Endodermal cell (in vitro differentiated cells): Measurements from ENCODE around the gene APOL1. TPM values are rescaled to one million over a fixed set of nuclear protein-coding genes. Genes with fewer than 3 reads are reported as not detected.

Experiments used
- DNase-seq: peaks from one replicate; pipeline ENCODE4 v3.0.0-alpha.2; 2017
- H3K27ac ChIP-seq: 2 replicates; pipeline ENCODE4 v1.5.1; 2013; ENCODE audit warnings: mild to moderate bottlenecking, low read depth, low read length, moderate library complexity
- H3K27me3 ChIP-seq: 2 replicates; pipeline ENCODE4 v1.6.1; 2013; ENCODE audit warnings: mild to moderate bottlenecking, low read length, moderate library complexity; ENCODE audit not compliant: insufficient read depth, control insufficient read depth, poor library complexity, severe bottlenecking
- H3K36me3 ChIP-seq: 2 replicates; pipeline ENCODE4 v1.7.0; 2013; ENCODE audit warnings: mild to moderate bottlenecking, low read length, moderate library complexity; ENCODE audit not compliant: control insufficient read depth, insufficient read depth
- H3K4me1 ChIP-seq: one replicate; pipeline ENCODE4 v1.7.0; 2013; ENCODE audit warnings: low read length; ENCODE audit not compliant: control insufficient read depth, insufficient read depth
- H3K4me3 ChIP-seq: 2 replicates; pipeline ENCODE4 v1.5.1; 2013; ENCODE audit warnings: mild to moderate bottlenecking, low read length, moderate library complexity
- H3K9ac ChIP-seq: 2 replicates; pipeline ENCODE4 v1.6.1; 2013; ENCODE audit warnings: mild to moderate bottlenecking, low read length, moderate library complexity; ENCODE audit not compliant: poor library complexity, severe bottlenecking; ENCODE audit errors: extremely low read depth
- H3K9me3 ChIP-seq: 2 replicates; pipeline ENCODE4 v1.6.1; 2013; ENCODE audit warnings: mild to moderate bottlenecking, low read length, moderate library complexity; ENCODE audit not compliant: control insufficient read depth
- H3K27ac Mint-ChIP-seq: 2 replicates; pipeline ENCODE4 v1.8.0; 2020; ENCODE audit warnings: mixed read lengths
- H3K27me3 Mint-ChIP-seq: 2 replicates; pipeline ENCODE4 v1.8.0; 2021; ENCODE audit warnings: mild to moderate bottlenecking, mixed read lengths; ENCODE audit not compliant: insufficient read depth
- H3K36me3 Mint-ChIP-seq: 2 replicates; pipeline ENCODE4 v1.8.0; 2020; ENCODE audit warnings: low read depth, mixed read lengths
- H3K4me1 Mint-ChIP-seq: 2 replicates; pipeline ENCODE4 v1.8.0; 2020; ENCODE audit warnings: mixed read lengths
- H3K4me3 Mint-ChIP-seq: 2 replicates; pipeline ENCODE4 v1.8.0; 2020; ENCODE audit warnings: mild to moderate bottlenecking, moderate library complexity, mixed read lengths
- H3K9me3 Mint-ChIP-seq: 2 replicates; pipeline ENCODE4 v1.8.0; 2020; ENCODE audit warnings: mild to moderate bottlenecking, mixed read lengths
- CTCF ChIP-seq: fragments of 200-600 bp; sonication (generic); conservative IDR thresholded peaks from 2 replicates; pipeline ENCODE4 v1.5.0; 2021; ENCODE audit warnings: antibody characterized with exemption, mild to moderate bottlenecking
- WGBS, 2 experiments: methylation state at CpG; one replicate each; pipeline versions ENCODE4 v1.1.5 to v1.1.7; 2013; ENCODE audit warnings: missing lambda C conversion rate in 2 of 2, mixed read lengths in 1 of 2; ENCODE audit not compliant: insufficient coverage in 1 of 2, insufficient read length in 1 of 2; 5-methylcytosine and 5-hydroxymethylcytosine counted together
- total RNA-seq, 2 donors: library from RNA; stranded (reverse); fragmentation: NEBNext Ultra II Directional in 1 of 2; extraction: Animal tissue kit (Norgen Biotek cat#: 25700) in 1 of 2; gene quantifications; 2 replicates in 1 of 2; 3 replicates in 1 of 2; pipeline ENCODE4 v1.2.1, GENCODE V29; 2021

The APOL1 gene
- total RNA-seq, 2 donors from 2014 or later: 0.11 to 0.22 TPM

- no peak overlapping the region for H3K9ac ChIP-seq
- H3K4me3 ChIP-seq: no peak overlapping the region
- peaks cover 5% of the 10 kb centered on the region for H3K36me3 ChIP-seq
- H3K27ac ChIP-seq: no peak overlapping the region
- Mint-ChIP-seq H3K9me3 (no peaks in the 10 kb centered on the region), H3K27ac (no peak overlapping the region), H3K27me3 (peaks cover 3% of the 10 kb centered on the region), H3K4me1 (peaks cover 4% of the 10 kb centered on the region), H3K36me3 (peaks cover 6% of the 10 kb centered on the region), H3K4me3 (no peak overlapping the region)
- 95 to 98% methylated on average over 3 to 5 of the region's 5 CpGs for WGBS, 2 experiments
- DNase-seq: no peak
- peaks cover 3% of the 10 kb centered on the region for H3K4me1 ChIP-seq
- no peaks in the 10 kb centered on the region for H3K9me3 ChIP-seq
- TF ChIP-seq CTCF: no peak
- no peaks in the 10 kb centered on the region for H3K27me3 ChIP-seq
Measured at GRCh38 chr22:36274531-36274930, 21.6 kb downstream of the APOL1 start.

DNA sequence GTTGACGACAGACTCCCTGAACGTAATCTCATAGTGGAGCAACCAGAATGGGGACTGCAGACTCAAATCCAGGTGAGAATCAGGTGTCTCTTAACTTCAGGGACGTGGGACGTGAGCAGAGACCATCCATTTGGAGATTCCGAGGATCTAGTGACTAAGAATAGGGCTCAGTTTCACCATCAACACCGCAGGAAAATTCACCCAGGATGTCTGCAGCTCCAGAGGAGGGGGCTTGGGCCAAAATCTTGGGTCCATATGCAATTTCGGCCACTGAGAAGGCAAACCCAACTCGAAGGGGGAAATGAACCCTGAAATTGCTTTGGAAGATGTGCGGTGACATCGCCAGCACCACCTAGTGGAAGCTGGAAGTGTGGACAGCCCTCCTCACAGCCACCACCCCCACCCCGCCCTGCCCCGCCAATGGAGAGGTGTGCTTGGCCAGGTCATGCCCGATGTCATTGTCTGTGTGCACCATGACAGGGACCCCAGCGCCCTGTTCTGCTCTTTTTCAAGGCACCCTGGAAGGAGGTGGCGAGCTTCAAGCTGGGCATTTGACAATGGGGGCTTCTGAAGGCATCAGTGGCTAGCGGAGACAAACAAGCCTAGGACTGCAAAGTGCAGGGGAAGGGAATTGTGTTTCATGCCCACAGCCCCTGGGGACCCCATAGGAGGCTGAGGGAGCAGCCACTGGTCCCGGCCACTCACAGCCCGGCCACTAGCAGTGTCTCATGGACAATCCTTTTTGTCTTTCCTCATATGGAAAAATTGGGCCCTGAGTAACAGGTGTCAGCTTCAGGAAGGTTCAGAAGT, 24.8 kb downstream of the APOL1 start:
- Mint-ChIP-seq H3K36me3 (peaks cover 31% of the 10 kb centered on the region), H3K4me1 (peaks cover 4% of the 10 kb centered on the region), H3K4me3 (no peak overlapping the region), H3K27ac (no peak overlapping the region), H3K27me3 (no peaks in the 10 kb centered on the region), H3K9me3 (no peaks in the 10 kb centered on the region)
- Histone ChIP-seq H3K4me1 (peaks cover 3% of the 10 kb centered on the region), H3K9ac (no peak overlapping the region), H3K27me3 (no peaks in the 10 kb centered on the region), H3K4me3 (no peak overlapping the region), H3K27ac (no peak overlapping the region), H3K36me3 (peaks cover 32% of the 10 kb centered on the region), H3K9me3 (no peaks in the 10 kb centered on the region)
- WGBS, 2 experiments: 46 to 67% methylated on average over 11 to 18 of the region's 18 CpGs
- DNase-seq: peak; percentile 94
- peak; percentile 86 for TF ChIP-seq CTCF

DNA sequence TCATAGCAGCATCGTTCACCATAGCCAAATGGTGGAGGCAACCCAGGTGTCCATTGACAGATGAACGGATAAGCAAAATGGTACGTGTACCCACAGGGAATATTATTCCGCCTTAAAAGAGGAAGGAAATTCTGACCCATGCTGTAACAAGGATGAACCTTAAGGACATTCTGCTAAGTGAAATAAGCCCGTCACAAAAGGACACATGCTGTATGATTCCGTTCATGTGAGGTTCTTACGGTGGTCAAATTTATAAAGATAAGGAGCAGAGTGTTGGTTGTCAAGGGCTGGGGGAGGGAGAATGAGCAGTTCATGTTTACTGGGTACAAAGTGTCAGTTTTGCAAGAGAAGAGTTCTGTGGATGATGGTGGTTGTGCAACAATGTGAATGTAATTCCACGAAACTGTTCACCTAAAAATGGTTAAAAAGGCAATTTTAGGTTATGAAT, 26.3 kb downstream of the APOL1 start:
- H3K27ac Mint-ChIP-seq: no peak overlapping the region
- peaks cover 42% of the 10 kb centered on the region for H3K36me3 Mint-ChIP-seq
- no peaks in the 10 kb centered on the region for H3K9me3 Mint-ChIP-seq
- H3K4me3 ChIP-seq: no peak overlapping the region
- H3K27me3 Mint-ChIP-seq: no peaks in the 10 kb centered on the region
- peaks cover 45% of the 10 kb centered on the region for H3K36me3 ChIP-seq
- H3K9me3 ChIP-seq: no peaks in the 10 kb centered on the region
- 94 to 100% methylated on average over 7 to 8 of the region's 8 CpGs for WGBS, 2 experiments
- H3K9ac ChIP-seq: no peak overlapping the region
- no peaks in the 10 kb centered on the region for H3K27me3 ChIP-seq
- peaks cover 4% of the 10 kb centered on the region for H3K4me1 Mint-ChIP-seq
- no peak overlapping the region for H3K4me3 Mint-ChIP-seq
- peaks cover 3% of the 10 kb centered on the region for H3K4me1 ChIP-seq
- no peak for TF ChIP-seq CTCF
- no peak for DNase-seq
- no peak overlapping the region for H3K27ac ChIP-seq
